H1 (cell line): Measurements from ENCODE around the gene ZFP36L2. TPM values are rescaled to one million over a fixed set of nuclear protein-coding genes. Genes with fewer than 3 reads are reported as not detected.
A peak's percentile ranks its signal among the peaks of the same experiment; 100 is the strongest.

Experiments used
- CTCF ChIA-PET: fragments of 300-600 bp; sonication (Branson Sonifier 250); formaldehyde crosslinking; loops from one replicate; lab custom pipeline; 2021; ENCODE audit not compliant: partially characterized antibody; lab: Charles Lee
- POLR2A ChIA-PET: fragments of 300-600 bp; sonication (Branson Sonifier 250); formaldehyde crosslinking; loops from one replicate; lab custom pipeline; 2021; ENCODE audit warnings: inconsistent platforms; ENCODE audit not compliant: partially characterized antibody; lab: Charles Lee
- DNase-seq, 2 experiments: peaks; one replicate each; pipeline versions ENCODE4 v3.0.0 to v3.0.0-alpha.2; 2010 to 2022; ENCODE audit warnings: low spot score in 2 of 2, low read depth in 1 of 2, mixed read lengths in 1 of 2
- FAIRE-seq: peaks from 2 replicates; lab custom pipeline; 2011; peaks lifted over from hg19 to GRCh38; lab: Jason Lieb, UNC
- H2AFZ ChIP-seq: 2 replicates; pipeline ENCODE4 v1.8.1; 2012; ENCODE audit warnings: low read length, inconsistent platforms
- H2AK5ac ChIP-seq: 2 replicates; pipeline ENCODE4 v1.6.1; 2013; ENCODE audit warnings: low read depth, low read length
- H2BK120ac ChIP-seq: replicated peaks from 2 replicates; pipeline ENCODE3; 2013; ENCODE audit warnings: low read depth, low read length, inconsistent platforms
- H2BK12ac ChIP-seq: 2 replicates; pipeline ENCODE4 v1.6.1; 2013; ENCODE audit warnings: low read depth, low read length
- H2BK15ac ChIP-seq: 2 replicates; pipeline ENCODE4 v1.6.1; 2013; ENCODE audit warnings: low read length
- H2BK20ac ChIP-seq: 2 replicates; pipeline ENCODE4 v1.6.1; 2013; ENCODE audit warnings: low read length
- H2BK5ac ChIP-seq: 2 replicates; pipeline ENCODE4 v1.6.1; 2013; ENCODE audit warnings: low read depth, low read length
- H3K14ac ChIP-seq: 2 replicates; pipeline ENCODE4 v1.6.1; 2013; ENCODE audit warnings: inconsistent platforms; ENCODE audit not compliant: insufficient read length
- H3K18ac ChIP-seq: 2 replicates; pipeline ENCODE4 v1.6.1; 2013; ENCODE audit warnings: low read length; ENCODE audit errors: extremely low read depth
- H3K23ac ChIP-seq: 2 replicates; pipeline ENCODE4 v1.6.1; 2013; ENCODE audit warnings: inconsistent platforms; ENCODE audit not compliant: insufficient read length
- H3K23me2 ChIP-seq: 2 replicates; pipeline ENCODE4 v1.6.1; 2013; ENCODE audit warnings: low read depth, low read length
- H3K27ac ChIP-seq: 2 replicates; pipeline ENCODE4 v1.6.1; 2011; ENCODE audit warnings: low read depth, low read length, inconsistent platforms
- H3K27me3 ChIP-seq, 4 experiments: replicated peaks in 1 of 4; 1 replicate in 1 of 4; 2 replicates in 3 of 4; pipeline versions ENCODE4 v1.6.1 to v1.8.1; 2011 to 2013; ENCODE audit warnings: low read length in 3 of 4, mild to moderate bottlenecking in 3 of 4, inconsistent platforms in 2 of 4, mixed read lengths in 2 of 4, moderate library complexity in 1 of 4; ENCODE audit not compliant: control insufficient read depth in 3 of 4, insufficient read depth in 3 of 4; ENCODE audit errors: extremely low read depth in 1 of 4
- H3K36me3 ChIP-seq, 4 experiments: 2 replicates each; pipeline versions ENCODE4 v1.6.1 to v1.8.1; 2011 to 2013; ENCODE audit warnings: mild to moderate bottlenecking in 4 of 4, low read length in 3 of 4, moderate library complexity in 2 of 4, control low read depth in 1 of 4, inconsistent platforms in 1 of 4; ENCODE audit not compliant: insufficient read depth in 4 of 4, control insufficient read depth in 2 of 4
- H3K4ac ChIP-seq: replicated peaks from 2 replicates; pipeline ENCODE3; 2013; ENCODE audit warnings: low read length, low read depth, mixed read lengths, inconsistent platforms; ENCODE audit not compliant: insufficient read length
- H3K4me1 ChIP-seq, 4 experiments: replicated peaks in 1 of 4; 1 replicate in 1 of 4; 2 replicates in 3 of 4; pipeline versions ENCODE4 v1.6.1 to v1.8.1; 2011 to 2013; ENCODE audit warnings: low read length in 3 of 4, inconsistent platforms in 2 of 4, mixed read lengths in 1 of 4; ENCODE audit not compliant: insufficient read depth in 4 of 4, control insufficient read depth in 3 of 4
- H3K4me2 ChIP-seq, 2 experiments: 2 replicates each; pipeline versions ENCODE4 v1.6.1 to v1.8.1; 2011 to 2013; ENCODE audit warnings: low read depth in 2 of 2, low read length in 2 of 2, control low read depth in 1 of 2, inconsistent platforms in 1 of 2, mild to moderate bottlenecking in 1 of 2; ENCODE audit not compliant: insufficient read depth in 1 of 2
- H3K4me3 ChIP-seq, 4 experiments: fragments of 200-600, 300-600 bp in 1 of 4; sonication (generic), shearing (Covaris generic), sonication (Bioruptor Twin) in 1 of 4; 2 replicates each; pipeline versions ENCODE4 v1.5.1 to v1.8.1; 2011 to 2016; ENCODE audit warnings: low read length in 4 of 4, low read depth in 3 of 4, control low read depth in 2 of 4, inconsistent platforms in 2 of 4, mild to moderate bottlenecking in 2 of 4, mixed read lengths in 1 of 4, moderate library complexity in 1 of 4; ENCODE audit not compliant: insufficient read depth in 2 of 4; ENCODE audit errors: extremely low read depth in 1 of 4
- H3K56ac ChIP-seq: replicated peaks from 2 replicates; pipeline ENCODE3; 2013; ENCODE audit warnings: low read depth, mild to moderate bottlenecking, mixed read lengths, low read length, inconsistent platforms; ENCODE audit not compliant: insufficient read length
- H3K79me1 ChIP-seq: 2 replicates; pipeline ENCODE4 v1.6.1; 2013; ENCODE audit warnings: low read depth, low read length, control low read depth
- H3K79me2 ChIP-seq, 2 experiments: 2 replicates each; pipeline versions ENCODE4 v1.6.1 to v1.8.1; 2012 to 2013; ENCODE audit warnings: low read length in 2 of 2, mild to moderate bottlenecking in 2 of 2, inconsistent platforms in 1 of 2; ENCODE audit not compliant: insufficient read depth in 2 of 2, control insufficient read depth in 1 of 2
- H3K9ac ChIP-seq, 4 experiments: replicated peaks in 1 of 4; 1 replicate in 1 of 4; 2 replicates in 3 of 4; pipeline versions ENCODE4 v1.6.1 to v1.8.1; 2011 to 2013; ENCODE audit warnings: low read depth in 3 of 4, low read length in 3 of 4, control low read depth in 2 of 4, mild to moderate bottlenecking in 2 of 4, moderate library complexity in 2 of 4, inconsistent platforms in 1 of 4; ENCODE audit errors: extremely low read depth in 1 of 4
- H3K9me3 ChIP-seq, 2 experiments: 2 replicates each; pipeline versions ENCODE4 v1.6.1 to v1.8.1; 2012 to 2013; ENCODE audit warnings: mild to moderate bottlenecking in 2 of 2, moderate library complexity in 2 of 2, control low read depth in 1 of 2, inconsistent platforms in 1 of 2, low read depth in 1 of 2, low read length in 1 of 2, mixed read lengths in 1 of 2; ENCODE audit not compliant: insufficient read depth in 2 of 2
- H4K20me1 ChIP-seq, 2 experiments: replicated peaks in 1 of 2; 2 replicates each; pipeline versions ENCODE3 to v1.8.1; 2011 to 2013; ENCODE audit warnings: inconsistent platforms in 2 of 2, low read length in 2 of 2, mild to moderate bottlenecking in 1 of 2; ENCODE audit not compliant: insufficient read depth in 2 of 2, control insufficient read depth in 1 of 2
- H4K5ac ChIP-seq: 2 replicates; pipeline ENCODE4 v1.6.1; 2013; ENCODE audit warnings: low read length, low read depth, mixed read lengths, inconsistent platforms; ENCODE audit not compliant: insufficient read length
- H4K8ac ChIP-seq: 2 replicates; pipeline ENCODE4 v1.8.0; 2013; ENCODE audit warnings: mild to moderate bottlenecking, moderate library complexity, low read length, inconsistent platforms; ENCODE audit not compliant: insufficient read depth; ENCODE audit errors: extremely low read depth
- H4K91ac ChIP-seq: replicated peaks from 2 replicates; pipeline ENCODE3; 2013; ENCODE audit warnings: low read length, mixed read lengths, inconsistent platforms; ENCODE audit not compliant: insufficient read length
- KDM4A ChIP-seq: IDR thresholded peaks from one replicate; pipeline ENCODE4 v1.7.1; 2012; ENCODE audit warnings: low read depth, mild to moderate bottlenecking, moderate library complexity, low read length, inconsistent platforms; ENCODE audit not compliant: severe bottlenecking
- POLR2AphosphoS5 ChIP-seq: IDR thresholded peaks from 2 replicates; pipeline ENCODE4 v1.6.1; 2011; ENCODE audit warnings: low read depth, low read length
- WGBS, 2 experiments: shearing (Covaris generic) in 1 of 2; methylation state at CpG; one replicate each; pipeline versions ENCODE4 v1.1.6 to v1.1.7; 2013 to 2015; ENCODE audit warnings: low lambda C conversion rate in 2 of 2, mixed read lengths in 2 of 2, inconsistent platforms in 1 of 2, low coverage in 1 of 2, missing lambda C conversion rate in 1 of 2; ENCODE audit not compliant: insufficient replicate concordance in 2 of 2, insufficient coverage in 1 of 2, insufficient read length in 1 of 2; ENCODE audit errors: extremely low coverage in 1 of 2, missing lambda C conversion rate in 1 of 2; 5-methylcytosine and 5-hydroxymethylcytosine counted together
- polyA plus RNA-seq, 7 experiments: library from polyadenylated mRNA; depleted of rRNA in 3 of 7; stranded (reverse) in 5 of 7; unstranded in 2 of 7; fragments of >200 nt in 5 of 7; fragments of 200-250 nt in 2 of 7; gene quantifications; 1 replicate in 5 of 7; 2 replicates in 1 of 7; 4 replicates in 1 of 7; pipeline versions ENCODE4 v1.2.1 to v1.2.3, GENCODE V29; 2011 to 2013; ENCODE audit warnings: missing spikeins in 2 of 7, mixed read lengths in 2 of 7
- total RNA-seq: library from RNA; stranded (reverse); fragmentation: NEBNext Ultra II Directional; extraction: Animal tissue kit (Norgen Biotek cat#: 25700); gene quantifications from 2 replicates; pipeline ENCODE4 v1.2.1, GENCODE V29; 2021

ZFP36L2 gene
- total and polyA plus RNA-seq, 2 of the 8 experiments (the other 6 are each of a cell fraction or from before 2014, with no cell fraction given): 13.4 to 102 TPM

GRCh38 chr2:43217228-43218154 lies 8.9 kb downstream of the ZFP36L2 start:
- Histone ChIP-seq H2BK20ac (peak overlapping the region; percentile 83), H3K18ac (peak overlapping the region; percentile 91), H2AFZ (no peak overlapping the region), H3K23me2 (peaks cover 8% of the 10 kb centered on the region), H2BK120ac (peak overlapping the region; percentile 49), H3K79me2 (peaks cover 0 to 10% of the 10 kb centered on the region in 2 experiments; a peak in 2 of 4 replicates), H2AK5ac (peak overlapping the region; percentile 88; the same call in 1 of the 2 replicates), H3K9ac (no peak overlapping the region), H3K36me3 (peaks cover 0 to 6% (median 1%) of the 10 kb centered on the region in 4 experiments; a peak in 1 of 8 replicates), H3K4me2 (peak overlapping the region; percentile 78 to 80), H3K56ac (peak overlapping the region; percentile 63), H2BK15ac (peak overlapping the region; percentile 3; the same call in 1 of the 2 replicates), H3K27ac (peak overlapping the region; percentile 62; the same call in 1 of the 2 replicates), H4K5ac (peak overlapping the region; percentile 86), H3K79me1 (no peaks in the 10 kb centered on the region), H3K9me3 (no peaks in the 10 kb centered on the region), H2BK12ac (peak overlapping the region; percentile 88; the same call in 1 of the 2 replicates), H4K8ac (no peak overlapping the region), H3K14ac (no peak overlapping the region), H2BK5ac (peak overlapping the region; percentile 99), H4K91ac (peak overlapping the region; percentile 86), H3K27me3 (no peaks in the 10 kb centered on the region), H3K4ac (peak overlapping the region; percentile 48), H3K4me1 (peaks cover 20 to 40% (median 29%) of the 10 kb centered on the region in 4 experiments), H4K20me1 (peaks cover 0 to 4% of the 10 kb centered on the region in 2 experiments), H3K23ac (no peak overlapping the region), H3K4me3 (peak overlapping the region in 2 of 4 experiments; percentile 44 to 83; a peak in 4 of 8 replicates)
- ChIA-PET POLR2A (interaction anchor here (0.6 to 8.6 kb wide), 12 partner anchors 9 to 244 kb away, joined by 3 to 52 read pairs (median 4); partner anchors contain the start of gene ZFP36L2), CTCF (interaction anchor here (1.0 to 7.6 kb wide), 17 partner anchors 10 to 273 kb away, joined by 3 to 101 read pairs (median 6); partner anchors contain the start of gene ZFP36L2)
- FAIRE-seq (no peak), DNase-seq (peak; percentile 82 to 92)
- WGBS, 2 experiments: 7% methylated on average over 11 of the region's 11 CpGs; no CpG with 5 or more reads in 1 of the 2 experiments
- TF ChIP-seq KDM4A (no peak), POLR2AphosphoS5 (no peak; the same call in 1 of the 2 replicates)
